NCI-H146 (cell line): ENCODE measurements around the gene CEMP1.
A peak's percentile ranks its signal among the peaks of the same experiment; 100 is the strongest.

Source experiments
- DNase-seq: peaks from one replicate; lab custom pipeline; 2025; lab: John Stamatoyannopoulos, UW

Gene CEMP1

DNA sequence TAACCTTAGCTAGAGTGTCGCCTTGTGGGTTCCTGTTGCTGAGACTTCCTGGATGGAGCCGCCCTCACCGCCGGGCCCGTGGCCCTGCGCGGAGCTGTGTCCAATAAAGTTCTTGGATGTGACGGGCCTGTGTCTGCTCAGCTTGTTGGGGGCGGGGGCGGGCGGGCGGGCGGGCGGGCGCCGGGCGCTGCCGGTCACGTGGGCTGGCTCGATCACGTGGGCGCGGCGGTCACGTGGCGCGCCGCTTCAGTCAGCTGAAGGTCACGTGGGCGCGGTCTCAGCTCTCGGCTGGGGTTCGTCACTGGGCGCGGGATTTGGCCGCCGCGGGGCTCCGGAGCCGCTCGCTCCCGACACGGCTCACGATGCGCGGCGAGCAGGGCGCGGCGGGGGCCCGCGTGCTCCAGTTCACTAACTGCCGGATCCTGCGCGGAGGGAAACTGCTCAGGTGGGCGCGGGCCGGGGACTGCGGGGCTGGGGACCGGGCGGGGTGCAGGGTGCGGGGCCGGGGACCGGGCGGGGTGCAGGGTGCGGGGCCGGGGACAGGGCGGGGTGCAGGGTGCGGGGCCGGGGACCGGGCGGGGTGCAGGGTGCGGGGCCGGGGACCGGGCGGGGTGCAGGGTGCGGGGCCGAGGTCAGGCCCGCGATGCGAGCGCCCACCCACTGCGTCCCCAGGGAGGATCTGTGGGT is 11.0 kb downstream of the CEMP1 start, which contains the start of gene AMDHD2:
Gene AMDHD2, plus strand, starts transcription at position 275 of the 687 bp plus-strand sequence. Its CDS starts 88 bp downstream, at position 363.
- peak; percentile 88 for DNase-seq

DNA sequence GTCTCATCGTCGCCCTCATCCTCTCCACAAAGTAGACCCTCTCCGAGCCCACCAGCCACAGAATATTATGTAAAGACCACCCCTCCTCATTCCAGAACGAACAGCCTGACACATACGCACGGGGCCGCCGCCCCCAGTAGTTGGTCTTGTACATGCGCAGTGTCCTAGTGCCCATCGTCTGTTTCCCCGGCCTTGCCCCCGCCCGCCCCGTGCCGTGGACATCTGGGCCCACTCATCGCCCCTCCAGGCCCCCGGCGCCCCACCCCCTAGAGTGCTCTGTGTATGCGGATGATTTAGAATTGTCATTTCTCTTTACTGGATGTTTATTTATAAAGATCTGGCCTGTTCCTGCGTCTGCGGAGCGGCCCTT is 11.5 kb downstream of the CEMP1 start:
- DNase-seq = no peak

DNA sequence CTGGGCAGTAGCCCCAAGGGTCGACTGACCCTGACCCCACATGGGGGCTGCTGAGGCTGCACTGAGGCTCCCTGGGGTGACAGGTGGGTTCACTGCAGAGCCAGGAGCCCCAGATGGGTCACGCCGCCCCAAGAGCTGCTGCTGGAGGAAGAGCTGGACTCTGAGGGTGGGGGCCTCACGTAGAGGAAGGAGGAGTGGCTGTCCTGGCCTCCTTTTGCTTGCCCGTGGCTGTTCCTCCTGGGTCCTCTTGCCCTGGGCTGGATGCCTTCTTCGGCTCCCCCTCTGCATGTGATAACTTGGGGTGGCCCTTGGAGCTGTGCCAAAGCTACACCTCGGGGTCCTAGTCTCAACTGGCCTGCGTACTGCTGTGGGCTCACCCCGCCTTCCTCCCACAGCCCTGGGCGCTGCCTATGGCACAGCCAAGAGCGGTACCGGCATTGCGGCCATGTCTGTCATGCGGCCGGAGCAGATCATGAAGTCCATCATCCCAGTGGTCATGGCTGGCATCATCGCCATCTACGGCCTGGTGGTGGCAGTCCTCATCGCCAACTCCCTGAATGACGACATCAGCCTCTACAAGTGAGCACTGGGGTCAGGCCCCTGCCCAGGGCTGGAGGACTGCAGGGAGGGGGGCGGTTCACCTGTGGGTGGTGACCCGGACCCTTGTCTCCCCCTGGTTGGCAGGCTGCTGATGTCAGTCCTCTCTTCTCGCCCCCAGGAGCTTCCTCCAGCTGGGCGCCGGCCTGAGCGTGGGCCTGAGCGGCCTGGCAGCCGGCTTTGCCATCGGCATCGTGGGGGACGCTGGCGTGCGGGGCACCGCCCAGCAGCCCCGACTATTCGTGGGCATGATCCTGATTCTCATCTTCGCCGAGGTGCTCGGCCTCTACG is 12.1 kb downstream of the CEMP1 start:
- DNase-seq = peak; percentile 19

DNA sequence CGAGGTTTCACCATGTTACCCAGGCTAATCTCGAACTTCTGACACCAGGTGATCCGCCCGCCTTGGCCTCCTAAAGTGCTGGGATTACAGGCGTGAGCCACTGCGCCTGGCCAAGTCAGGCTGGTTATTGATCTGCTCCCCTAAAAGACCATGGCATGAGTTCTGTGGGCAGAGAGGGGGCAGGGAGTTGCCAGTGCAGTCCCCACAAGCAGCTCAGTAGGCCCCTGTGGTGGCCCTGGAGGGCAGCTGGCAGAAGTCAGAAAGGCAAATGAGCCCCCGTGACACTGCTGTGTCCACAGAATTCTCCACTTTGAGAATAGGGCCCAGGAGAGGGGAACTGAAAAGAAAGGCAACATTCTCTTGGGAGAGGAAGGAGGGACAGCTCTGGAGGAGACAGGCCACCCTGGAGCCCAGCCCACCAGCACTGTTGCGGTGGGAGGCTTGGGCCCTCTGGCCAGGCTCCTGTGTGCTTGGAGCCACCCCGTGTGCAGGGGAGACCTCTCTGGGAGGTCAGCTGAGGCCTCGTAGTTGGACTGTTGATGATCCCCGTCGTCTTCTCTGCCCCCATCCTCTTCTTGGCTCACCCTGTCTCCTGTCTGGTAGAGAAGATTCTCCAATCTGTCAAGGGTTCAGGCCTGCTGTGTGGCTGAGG is 13.1 kb downstream of the CEMP1 start:
- DNase-seq = no peak

DNA sequence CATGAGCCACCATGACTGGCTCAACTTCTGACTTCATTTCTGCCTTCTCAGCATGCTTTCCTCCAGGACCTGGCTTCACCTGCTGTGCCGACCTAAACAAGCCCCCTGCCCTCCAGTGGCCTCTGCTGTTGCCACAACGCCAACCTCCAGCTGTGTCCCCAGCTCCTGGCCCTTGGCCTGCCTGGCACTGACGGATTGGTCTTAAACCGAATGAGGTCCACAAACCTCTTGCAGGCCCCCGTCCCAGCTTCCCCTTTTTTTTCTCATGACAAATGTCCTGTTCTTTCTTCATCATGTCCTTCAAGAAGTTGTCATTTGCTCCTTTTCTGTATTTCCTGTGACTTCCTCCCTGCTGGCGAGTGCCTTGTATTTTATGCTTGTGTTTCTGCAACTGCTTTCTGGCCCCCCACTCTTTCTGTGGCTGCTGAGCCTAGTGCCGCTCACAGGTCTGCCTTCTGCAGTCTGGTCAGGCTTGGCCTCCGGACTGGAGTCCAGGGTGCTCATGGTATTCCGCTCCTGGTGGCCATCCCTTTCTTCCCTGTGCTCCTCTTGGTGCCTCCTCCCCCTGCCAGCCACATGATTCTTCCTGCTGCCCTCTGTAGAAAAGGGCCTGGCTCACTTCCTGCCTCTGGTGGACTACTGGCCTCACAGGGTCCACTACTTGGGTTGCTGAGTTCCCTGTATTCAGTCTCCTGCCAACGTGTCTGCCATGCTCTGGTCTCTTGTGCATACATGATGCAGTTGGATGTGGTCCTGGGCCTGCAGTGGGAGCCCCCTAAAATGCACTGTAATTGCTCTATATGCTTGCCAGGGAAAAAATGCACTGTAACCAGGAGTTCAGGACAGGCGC is 14.6 kb downstream of the CEMP1 start:
- DNase-seq = no peak

DNA sequence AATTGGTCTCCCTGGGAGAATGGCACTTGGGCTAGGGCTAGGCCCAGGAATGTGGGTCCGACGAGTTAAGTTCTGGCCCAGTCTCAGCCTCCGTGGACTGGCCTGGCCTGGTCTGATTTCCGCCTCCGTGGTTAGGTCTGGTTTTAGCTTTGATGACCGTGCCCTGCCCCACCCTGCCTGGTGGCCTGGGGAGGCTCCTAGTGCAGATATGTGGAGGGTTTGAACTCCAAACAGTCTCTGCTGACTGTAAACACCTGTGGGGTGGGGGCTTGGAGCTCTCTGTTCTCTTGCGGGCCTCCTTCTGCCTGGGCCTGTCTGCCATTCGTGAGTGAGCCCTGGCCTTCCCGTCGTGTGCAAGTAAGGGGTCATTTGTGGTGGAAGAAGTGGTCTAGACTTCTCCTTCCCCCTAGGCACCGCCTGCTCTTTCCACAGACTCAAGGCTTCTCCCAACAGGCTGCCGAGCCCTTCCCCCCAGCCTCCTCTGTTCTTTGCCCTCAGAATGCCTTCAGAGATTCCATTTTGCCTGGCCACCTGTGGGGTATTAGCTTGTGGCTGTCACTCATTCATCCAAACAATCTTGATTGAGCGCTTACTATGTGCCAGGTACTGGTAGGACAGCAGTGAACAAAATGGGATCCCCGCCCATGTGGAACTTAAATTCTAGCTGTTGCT is 15.9 kb downstream of the CEMP1 start:
- no peak for DNase-seq

DNA sequence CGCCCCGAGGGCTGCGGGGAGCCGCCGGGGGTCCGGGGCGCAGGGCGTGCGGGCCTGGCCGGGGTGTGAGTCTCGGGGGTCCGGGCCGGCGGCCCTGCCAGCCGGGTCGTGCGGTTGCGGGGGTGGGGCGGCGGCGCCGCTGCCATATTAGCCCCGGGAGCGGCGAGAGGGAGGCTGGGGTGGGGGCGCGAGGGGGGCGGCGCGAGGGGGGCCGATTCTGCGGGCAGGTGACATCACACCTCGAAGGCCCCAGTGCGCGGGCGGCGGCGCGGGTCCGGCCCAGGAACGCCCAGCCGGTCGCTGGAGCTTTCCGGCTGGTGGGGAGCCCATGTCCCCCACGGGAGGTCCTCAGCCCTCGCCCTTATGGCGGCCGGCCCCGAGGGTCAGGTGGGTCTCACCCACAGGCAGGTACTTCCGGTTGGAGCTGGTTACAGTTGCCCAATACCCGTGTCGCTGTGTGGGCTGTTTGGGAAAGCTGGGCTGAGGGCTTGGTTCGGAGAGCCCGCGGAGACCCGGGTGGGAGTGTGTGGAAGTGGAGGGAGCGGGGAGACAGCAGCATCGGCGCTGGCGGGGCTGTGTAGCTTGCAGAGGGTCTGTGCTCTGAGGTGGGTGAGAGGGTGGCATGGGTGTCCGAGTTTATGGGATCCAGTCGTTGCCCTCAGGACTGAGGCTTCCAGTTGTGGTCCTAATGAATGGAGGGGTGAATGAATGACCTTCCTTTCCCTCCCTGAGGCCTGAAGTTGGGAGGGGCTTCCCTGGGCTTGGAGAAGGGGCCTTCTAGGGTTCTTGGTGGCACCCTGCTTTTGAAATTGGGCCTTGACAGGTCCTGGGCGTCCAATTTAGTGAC is 16.7 kb downstream of the CEMP1 start:
- DNase-seq = peak; percentile 25

DNA sequence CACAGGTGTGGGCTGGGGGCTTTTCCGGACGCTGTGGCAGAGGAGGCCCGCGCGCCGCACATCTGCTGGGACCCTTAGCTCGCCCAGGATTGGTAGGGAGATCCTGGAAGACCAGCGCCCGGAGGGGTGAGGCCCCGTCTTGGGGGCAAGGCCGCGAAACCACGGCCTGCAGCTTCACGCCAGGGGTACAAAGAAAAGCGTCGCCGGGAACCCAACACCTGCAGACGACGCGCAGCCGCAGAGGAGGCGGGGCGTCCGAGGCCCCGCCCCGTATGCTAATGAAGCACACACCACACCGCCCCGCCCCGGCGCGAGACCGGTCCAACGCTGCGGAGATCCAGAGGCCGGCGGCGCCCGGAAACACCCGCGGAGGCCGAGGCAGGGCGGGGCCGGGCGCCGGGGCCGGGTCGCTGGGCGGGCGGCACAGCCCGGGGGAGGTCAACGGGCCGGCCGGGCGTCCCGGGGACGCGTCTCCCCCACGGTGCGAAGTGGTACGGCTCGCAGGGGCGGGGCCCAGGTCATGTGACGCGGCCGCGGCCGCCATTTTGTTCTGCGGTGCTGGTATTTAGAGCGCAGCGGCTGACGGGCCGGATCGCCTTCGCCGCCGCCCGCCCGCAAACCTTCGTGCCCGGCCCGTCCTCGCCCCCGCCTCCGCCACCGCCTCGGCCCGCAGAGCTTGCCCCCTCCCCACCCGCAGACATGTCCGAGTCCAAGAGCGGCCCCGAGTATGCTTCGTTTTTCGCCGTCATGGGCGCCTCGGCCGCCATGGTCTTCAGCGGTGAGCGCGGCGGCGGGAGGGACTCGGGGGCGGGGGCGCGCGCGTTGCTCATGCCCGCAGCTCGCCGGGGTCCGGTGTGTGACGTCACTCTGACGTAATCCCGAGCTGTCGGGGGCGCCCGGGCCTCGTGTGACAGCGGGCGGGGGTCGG is 17.5 kb downstream of the CEMP1 start, which contains the start of gene ATP6V0C:
Gene ATP6V0C, plus strand, starts transcription at position 548 of the 928 bp plus-strand sequence. Its CDS starts 152 bp downstream, at position 700.
- DNase-seq = peak; percentile 96

DNA sequence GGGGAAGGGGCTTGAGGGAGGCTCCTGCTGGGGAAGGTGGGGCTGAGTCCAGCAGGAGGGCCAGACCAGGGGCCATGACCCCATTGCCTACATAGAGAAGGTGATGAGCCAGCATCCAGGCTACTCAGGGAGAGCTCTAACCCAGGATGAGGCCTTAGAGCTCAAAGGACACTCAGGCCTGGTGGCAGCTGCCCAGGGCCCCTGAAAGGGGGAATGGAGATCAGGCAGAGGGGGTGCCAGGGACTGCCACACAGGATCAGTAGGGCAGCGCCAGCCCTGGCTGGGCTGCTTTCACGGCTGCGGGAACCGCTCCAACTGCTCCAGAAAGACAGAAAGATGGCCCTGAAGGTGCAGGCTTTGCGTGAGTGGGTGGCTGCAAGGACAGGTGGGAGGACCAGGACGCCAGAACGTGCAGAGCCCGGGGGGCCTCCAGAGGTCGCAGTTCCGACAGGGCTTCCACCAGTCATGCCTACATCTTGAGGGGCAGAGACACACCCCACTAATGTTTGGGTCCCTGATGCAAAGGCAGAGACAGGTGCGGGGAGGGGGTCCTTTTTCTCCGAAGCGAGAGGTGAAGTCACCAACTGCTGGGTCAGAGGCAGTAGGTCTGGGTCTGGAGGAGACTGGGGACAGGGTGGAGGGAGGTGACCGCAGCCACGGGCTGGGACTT is 18.3 kb downstream of the CEMP1 start:
- DNase-seq = peak; percentile 70

DNA sequence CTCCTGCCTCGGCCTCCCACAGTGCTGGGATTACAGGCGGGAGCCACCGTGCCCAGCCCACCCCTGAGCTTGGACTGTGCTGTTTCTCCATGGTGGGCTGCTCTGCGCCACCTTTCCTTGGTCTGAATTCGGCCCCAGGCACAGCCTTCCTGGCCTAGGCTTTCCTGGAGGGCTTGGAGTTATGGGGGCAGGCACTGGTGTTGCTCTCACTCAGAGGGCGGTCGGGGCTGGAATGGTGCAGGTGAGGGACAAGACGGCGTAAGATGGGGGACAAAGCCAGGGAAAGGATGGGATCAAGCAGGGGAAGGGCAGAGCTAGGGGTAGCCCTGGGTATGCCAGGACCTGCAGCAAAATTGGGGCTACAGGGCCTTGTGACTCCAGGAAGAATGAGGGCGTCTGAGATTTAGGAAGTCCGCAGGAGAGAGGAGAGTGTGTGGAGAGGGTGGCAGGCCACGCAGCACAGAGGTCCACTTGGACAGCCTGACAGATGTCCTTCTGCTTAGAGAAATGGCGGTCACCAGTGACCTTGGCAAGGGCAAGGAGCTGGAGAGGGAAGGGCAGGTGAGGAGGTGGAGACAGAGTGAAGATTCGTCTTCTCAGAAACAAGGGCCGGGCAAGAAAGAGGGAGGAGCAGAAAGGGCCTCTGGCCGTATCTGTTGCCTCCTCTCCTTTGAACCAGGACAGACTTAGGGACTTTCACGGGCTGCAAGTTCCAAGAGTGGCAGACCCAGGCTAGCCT is 19.0 kb downstream of the CEMP1 start:
- no peak for DNase-seq

DNA sequence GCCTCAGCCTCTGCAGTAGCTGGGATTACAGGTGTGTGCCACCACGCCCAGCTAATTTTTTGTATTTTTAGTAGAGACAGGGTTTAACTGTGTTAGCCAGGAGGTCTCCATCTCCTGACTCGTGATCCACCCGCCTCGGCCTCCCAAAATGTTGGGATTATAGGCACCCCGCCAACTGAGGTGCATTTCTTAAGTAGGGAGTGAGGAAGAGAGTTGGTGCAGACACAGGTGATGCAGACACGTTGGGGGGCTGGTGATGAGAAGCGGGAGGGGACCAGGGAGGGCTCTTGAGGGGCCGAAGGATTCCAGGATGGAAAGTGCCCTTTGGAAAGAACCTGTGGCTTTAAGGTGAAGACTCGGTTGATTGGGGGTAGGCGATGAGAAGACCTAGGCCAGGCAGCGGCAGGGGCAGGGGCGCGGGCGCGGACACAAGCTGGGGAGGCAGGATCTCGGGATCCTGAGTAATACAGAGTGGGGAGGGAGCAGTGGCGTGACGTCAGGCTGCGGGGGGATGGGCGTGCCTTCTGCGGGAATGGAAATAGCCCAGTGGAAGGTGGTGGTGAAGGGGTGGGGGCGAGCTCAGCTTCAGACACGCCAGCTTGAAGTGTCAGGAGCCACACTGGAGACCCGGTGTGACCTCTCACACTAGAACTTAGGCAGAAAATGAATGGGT is 19.9 kb downstream of the CEMP1 start:
- no peak for DNase-seq

DNA sequence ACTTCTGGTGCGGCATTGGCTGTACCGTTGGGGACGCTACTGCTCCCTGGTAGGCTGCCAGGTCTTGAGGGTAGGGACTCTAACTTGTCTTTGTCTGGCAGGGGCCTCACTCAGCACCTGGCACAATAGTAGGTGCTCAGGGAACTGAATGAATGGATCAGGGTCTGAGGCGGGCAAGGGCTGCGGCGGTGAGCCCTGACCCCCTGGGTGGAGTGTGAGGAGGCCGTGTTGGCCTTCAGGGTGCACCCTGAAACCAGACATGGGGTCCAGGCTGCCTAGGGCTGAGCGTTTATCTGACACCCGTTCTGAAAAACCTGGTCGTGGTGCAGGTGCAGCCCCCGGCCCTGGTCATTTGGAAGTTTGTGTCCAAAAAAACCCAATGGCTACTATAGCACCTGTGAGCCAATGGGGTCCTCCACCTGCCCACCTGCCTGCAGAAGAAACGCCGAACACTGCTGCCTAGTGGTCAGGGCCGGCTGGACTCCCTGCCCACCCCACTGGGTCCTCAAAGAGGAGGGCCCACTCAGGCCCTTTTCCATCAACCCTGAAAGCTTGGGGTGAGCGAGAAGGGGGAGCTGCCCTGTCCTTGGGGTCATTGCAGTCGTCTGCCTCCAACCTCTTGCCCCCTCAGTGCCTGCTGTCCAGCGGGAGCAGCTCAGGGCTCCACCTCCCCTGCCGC is 22.3 kb downstream of the CEMP1 start:
- DNase-seq = no peak

DNA sequence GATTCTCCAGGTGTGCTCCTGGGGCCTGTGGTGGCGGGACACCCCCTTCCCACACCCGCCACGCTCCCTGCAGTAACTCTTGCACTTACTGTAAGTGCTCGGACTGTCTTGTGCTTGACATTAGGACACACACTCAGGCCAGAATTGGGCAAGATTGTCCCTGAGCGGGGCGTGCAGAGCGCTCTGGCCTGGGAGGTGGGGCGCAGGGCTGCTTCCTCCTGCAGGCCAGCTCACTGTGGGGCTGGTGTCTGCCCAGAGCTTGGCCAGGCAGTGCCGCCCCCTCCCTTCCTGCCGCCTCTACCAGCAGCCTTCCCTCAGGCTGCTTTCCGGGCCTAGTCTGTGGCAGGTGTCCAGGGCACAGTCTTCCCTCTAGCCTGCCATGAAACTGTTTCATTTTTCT is 23.5 kb downstream of the CEMP1 start:
- DNase-seq = no peak

DNA sequence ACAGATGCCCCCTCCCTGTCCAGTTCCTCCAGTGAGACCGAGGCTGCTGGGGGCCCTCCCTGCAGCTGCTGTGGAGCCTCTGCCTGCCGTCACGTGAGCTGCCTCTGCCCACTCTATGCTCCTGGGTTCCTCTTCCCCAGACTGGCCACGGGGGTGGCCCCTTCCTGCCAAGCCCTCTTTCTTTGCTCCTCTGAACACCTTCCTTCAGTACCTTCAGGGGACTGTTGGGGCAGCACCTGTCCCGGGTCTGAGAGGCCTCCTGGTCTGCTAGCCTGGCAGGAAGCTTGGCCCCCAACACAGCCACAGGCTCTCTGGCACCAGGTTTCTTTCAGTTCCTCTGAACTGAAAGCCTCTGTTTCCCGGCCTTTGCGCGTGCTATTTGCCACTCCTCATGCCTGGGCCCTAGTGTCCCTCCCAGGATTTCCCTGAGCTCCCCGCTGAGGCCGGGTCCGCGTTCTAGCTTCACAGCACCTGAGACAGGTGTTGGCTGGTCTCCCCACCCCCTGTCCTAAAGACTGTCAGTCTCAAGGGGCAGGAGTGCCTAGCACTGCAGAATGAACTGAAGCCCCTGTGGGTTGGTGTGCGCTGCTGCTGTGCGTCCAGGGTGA is 24.1 kb downstream of the CEMP1 start:
- DNase-seq = no peak

DNA sequence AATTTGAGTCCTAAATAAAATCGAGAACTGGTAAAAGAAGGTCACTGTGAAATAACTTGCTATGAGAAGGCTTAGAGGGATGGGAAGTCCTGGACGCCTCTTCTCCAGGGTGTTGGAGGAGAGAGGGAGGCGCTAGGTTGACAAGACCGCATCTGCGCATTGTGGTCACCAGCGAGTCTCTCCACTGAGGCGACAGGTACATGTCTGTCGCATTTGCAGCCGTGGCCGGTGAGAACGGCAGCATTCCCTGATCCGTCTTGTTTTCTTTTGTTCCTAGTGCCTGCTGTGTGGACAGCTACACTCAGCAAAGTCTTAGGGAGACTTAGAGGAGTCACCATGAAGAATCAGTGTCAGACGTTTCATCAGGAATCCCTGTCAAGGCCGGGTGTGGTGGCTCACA is 25.5 kb downstream of the CEMP1 start:
- no peak for DNase-seq
